HEK293T (cell line): Measurements from ENCODE around the gene HSPB9.
"Not testable (repeated sequence)": the region's sequence is repeated elsewhere in the genome, so short reads cannot be mapped to it uniquely, and the experiment has no call there.

Source experiments
- CTCF ChIA-PET: fragments of 350-600 bp; formaldehyde crosslinking; extraction: SDS; loops from one replicate; lab custom pipeline; 2021; ENCODE audit warnings: antibody characterized with exemption, inconsistent platforms; lab: Yijun Ruan, JAX
- POLR2A ChIA-PET: fragments of 350-600 bp; formaldehyde crosslinking; extraction: SDS; loops from one replicate; lab custom pipeline; 2020; ENCODE audit warnings: antibody characterized with exemption, inconsistent platforms; lab: Yijun Ruan, JAX
- DNase-seq: peaks from one replicate; pipeline ENCODE4 v3.0.0; 2012; ENCODE audit warnings: mixed read lengths; ENCODE audit errors: extremely low spot score
- ARNT ChIP-seq: fragments of 450-650 bp; IDR thresholded peaks from 2 replicates; pipeline ENCODE4 v1.6.1; 2017; ENCODE audit warnings: mild to moderate bottlenecking
- BHLHE40 ChIP-seq: fragments of 450-650 bp; IDR thresholded peaks from 2 replicates; pipeline ENCODE4 v1.6.1; 2016; ENCODE audit warnings: mild to moderate bottlenecking, moderate library complexity, borderline replicate concordance
- CTBP1 ChIP-seq: fragments of 450-650 bp; IDR thresholded peaks from 2 replicates; pipeline ENCODE4 v1.6.1; 2016; ENCODE audit warnings: borderline replicate concordance
- ELF4 ChIP-seq: fragments of 450-650 bp; IDR thresholded peaks from 2 replicates; pipeline ENCODE4 v1.6.1; 2017; ENCODE audit warnings: antibody characterized with exemption
- FOXA1 ChIP-seq: fragments of 450-650 bp; IDR thresholded peaks from 2 replicates; pipeline ENCODE4 v1.6.1; 2016; ENCODE audit warnings: mild to moderate bottlenecking
- FOXK2 ChIP-seq: fragments of 450-650 bp; IDR thresholded peaks from 2 replicates; pipeline ENCODE4 v1.6.1; 2016; ENCODE audit warnings: mild to moderate bottlenecking
- FOXM1 ChIP-seq: fragments of 450-650 bp; IDR thresholded peaks from 2 replicates; pipeline ENCODE4 v1.6.1; 2017; ENCODE audit warnings: mild to moderate bottlenecking, borderline replicate concordance
- HDGF ChIP-seq: fragments of 450-650 bp; IDR thresholded peaks from 2 replicates; pipeline ENCODE4 v1.6.1; 2017; ENCODE audit warnings: antibody characterized with exemption, borderline replicate concordance
- L3MBTL2 ChIP-seq: fragments of 450-650 bp; conservative IDR thresholded peaks from 2 replicates; pipeline ENCODE4 v1.6.1; 2016; ENCODE audit warnings: mild to moderate bottlenecking
- LEF1 ChIP-seq: fragments of 450-650 bp; IDR thresholded peaks from 2 replicates; pipeline ENCODE4 v1.6.1; 2017; ENCODE audit warnings: mild to moderate bottlenecking, borderline replicate concordance
- NFRKB ChIP-seq: fragments of 450-650 bp; IDR thresholded peaks from 2 replicates; pipeline ENCODE4 v1.6.1; 2016; ENCODE audit warnings: mild to moderate bottlenecking, moderate library complexity
- SP1 ChIP-seq: fragments of 450-650 bp; IDR thresholded peaks from 2 replicates; pipeline ENCODE4 v1.6.1; 2017
- SUZ12 ChIP-seq: fragments of 450-650 bp; IDR thresholded peaks from 2 replicates; pipeline ENCODE4 v1.6.1; 2016; ENCODE audit warnings: mild to moderate bottlenecking
- TARDBP ChIP-seq: fragments of 450-650 bp; IDR thresholded peaks from 2 replicates; pipeline ENCODE4 v1.6.1; 2016
- ZNF384 ChIP-seq: fragments of 450-650 bp; IDR thresholded peaks from 2 replicates; pipeline ENCODE4 v1.6.1; 2016
- TF ChIP-seq, protein P1 (sequence below): fragments of 450-650 bp; IDR thresholded peaks from 2 replicates; pipeline ENCODE4 v1.6.1; 2016

The HSPB9 gene

DNA sequence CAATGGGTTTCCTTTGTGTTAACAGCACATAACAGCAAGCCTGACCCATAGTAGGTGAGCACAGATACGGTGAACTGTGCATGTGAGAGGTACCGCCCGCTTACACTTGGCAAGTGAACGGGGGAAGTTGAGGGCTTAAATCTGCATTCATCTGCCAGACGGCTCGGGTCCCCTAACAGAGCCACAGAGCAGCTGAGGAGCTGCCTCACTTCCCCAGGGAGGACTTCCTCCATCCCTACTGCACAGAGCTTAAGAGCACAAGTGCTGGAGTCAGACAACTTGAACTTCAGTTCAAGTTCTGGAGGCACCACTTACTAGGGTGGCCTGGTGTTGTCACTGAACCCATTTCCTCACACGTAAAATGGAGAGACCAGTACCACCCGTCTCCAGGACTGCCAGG is 18.8 kb downstream of the HSPB9 start:
- DNase-seq: no peak
- CTCF ChIA-PET: no interaction called here
- TF ChIP-seq CTBP1 (no peak), L3MBTL2 (no peak), BHLHE40 (no peak), SP1 (no peak), ARNT (no peak), SUZ12 (no peak), LEF1 (no peak), ELF4 (no peak), HDGF (no peak), ZNF384 (no peak), TARDBP (no peak), NFRKB (no peak)
- POLR2A ChIA-PET: no interaction called here

DNA sequence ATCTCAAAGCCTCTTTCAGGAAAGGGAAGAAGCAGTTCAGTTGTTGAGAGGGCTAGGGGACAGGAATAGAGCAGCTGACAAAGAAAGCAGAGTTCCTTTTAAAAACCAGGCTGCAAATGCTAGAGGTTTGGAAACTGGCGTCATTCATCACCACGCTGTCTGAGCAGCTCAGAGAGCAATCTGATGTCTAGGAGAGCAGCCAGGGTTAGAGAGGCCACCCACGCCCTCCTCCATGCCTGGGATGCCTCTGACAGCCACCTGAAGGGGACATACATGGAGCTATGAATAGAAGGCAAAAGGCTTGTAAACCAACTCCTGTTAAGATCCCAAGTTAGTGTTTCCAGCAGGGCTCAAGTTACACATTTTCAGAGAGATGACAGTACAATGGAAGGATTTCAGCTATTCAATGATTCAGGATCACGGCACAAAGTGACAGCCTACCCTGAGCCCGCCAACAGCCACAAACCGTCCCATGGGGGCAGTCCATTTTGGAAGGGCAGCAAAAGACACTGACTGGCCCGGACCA is 19.8 kb downstream of the HSPB9 start:
- DNase-seq: no peak
- no peak for TF ChIP-seq BHLHE40
- no peak for TF ChIP-seq SP1
- no peak for TF ChIP-seq TARDBP
- no peak for TF ChIP-seq ARNT
- no peak for TF ChIP-seq L3MBTL2
- no peak for TF ChIP-seq FOXM1
- TF ChIP-seq FOXK2: no peak
- TF ChIP-seq, protein P1, sequence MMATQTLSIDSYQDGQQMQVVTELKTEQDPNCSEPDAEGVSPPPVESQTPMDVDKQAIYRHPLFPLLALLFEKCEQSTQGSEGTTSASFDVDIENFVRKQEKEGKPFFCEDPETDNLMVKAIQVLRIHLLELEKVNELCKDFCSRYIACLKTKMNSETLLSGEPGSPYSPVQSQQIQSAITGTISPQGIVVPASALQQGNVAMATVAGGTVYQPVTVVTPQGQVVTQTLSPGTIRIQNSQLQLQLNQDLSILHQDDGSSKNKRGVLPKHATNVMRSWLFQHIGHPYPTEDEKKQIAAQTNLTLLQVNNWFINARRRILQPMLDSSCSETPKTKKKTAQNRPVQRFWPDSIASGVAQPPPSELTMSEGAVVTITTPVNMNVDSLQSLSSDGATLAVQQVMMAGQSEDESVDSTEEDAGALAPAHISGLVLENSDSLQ: no peak
- TF ChIP-seq CTBP1: no peak
- no peak for TF ChIP-seq ELF4
- ChIA-PET CTCF (interaction anchor here (0.9 kb wide), 1 partner anchor 11 kb away, joined by 5 read pairs; no protein-coding TSS in a partner anchor), POLR2A (interaction anchor here (0.9 to 1.8 kb wide), 3 partner anchors 12 to 125 kb away, joined by 4 to 6 read pairs (median 6); partner anchors contain the start of genes DNAJC7 and KAT2A)

DNA sequence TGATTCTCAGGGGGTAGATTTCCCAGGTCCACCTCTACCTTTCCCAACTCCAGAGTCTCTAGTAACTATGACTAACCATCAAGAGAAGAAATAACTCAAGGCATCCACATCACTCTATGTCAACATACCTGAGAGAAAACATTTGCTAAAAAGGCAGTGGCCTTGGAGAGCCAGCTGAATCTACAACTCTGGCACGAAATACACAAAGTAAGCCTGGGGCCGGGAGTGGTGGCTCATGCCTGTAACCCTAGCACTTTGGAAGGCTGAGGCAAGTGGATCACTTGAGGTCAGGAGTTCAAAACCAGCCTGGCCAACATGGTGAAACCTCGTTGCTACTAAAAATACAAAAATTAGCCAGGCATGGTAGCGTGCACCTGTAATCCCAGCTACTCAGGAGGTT is 20.5 kb downstream of the HSPB9 start:
- DNase-seq: not testable (repeated sequence)
- POLR2A ChIA-PET: interaction anchor here (0.9 to 1.8 kb wide), 3 partner anchors 11 to 126 kb away, joined by 4 to 6 read pairs (median 6); partner anchors contain the start of genes DNAJC7 and KAT2A
- CTCF ChIA-PET: interaction anchor here (0.9 kb wide), 1 partner anchor 11 kb away, joined by 5 read pairs; no protein-coding TSS in a partner anchor

DNA sequence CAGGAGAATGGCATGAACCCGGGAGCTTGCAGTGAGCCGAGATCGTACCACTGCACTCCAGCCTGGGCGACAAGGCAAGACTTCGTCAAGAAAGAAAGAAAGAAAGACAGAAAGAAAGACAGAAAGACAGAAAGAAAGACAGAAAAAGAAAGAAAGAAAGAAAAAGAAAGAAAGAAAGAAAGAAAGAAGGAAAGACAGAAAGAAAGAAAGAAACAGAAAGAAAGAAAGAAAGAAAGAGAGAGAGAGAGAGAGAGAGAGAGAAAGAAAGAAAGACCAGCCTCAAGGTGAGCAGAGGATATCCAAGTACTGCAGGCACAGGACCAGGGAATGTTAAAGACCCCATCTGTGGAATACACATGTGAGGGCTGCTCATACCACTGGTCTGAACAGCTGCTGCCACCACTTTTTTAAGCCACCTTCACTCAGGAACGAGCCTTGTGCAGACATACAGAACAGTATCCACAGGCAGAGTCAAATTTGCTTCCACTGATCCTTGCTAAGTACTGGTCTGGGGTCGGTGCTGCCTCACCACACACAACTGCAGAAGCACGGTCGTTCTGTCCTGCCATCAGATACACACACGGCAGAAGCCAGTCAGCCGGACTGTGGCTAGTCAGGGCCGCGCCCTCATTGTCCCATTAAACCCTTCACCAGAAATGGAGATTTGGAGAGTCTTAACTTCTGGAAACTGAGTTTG is 24.5 kb downstream of the HSPB9 start:
- ChIA-PET POLR2A (no interaction called here), CTCF (interaction anchor here (0.5 to 0.6 kb wide), 2 partner anchors 63 to 174 kb away, joined by 3 read pairs; no protein-coding TSS in a partner anchor)
- TF ChIP-seq TARDBP (no peak), L3MBTL2 (no peak), FOXK2 (no peak), FOXM1 (no peak), ARNT (no peak)
- no peak for DNase-seq

DNA sequence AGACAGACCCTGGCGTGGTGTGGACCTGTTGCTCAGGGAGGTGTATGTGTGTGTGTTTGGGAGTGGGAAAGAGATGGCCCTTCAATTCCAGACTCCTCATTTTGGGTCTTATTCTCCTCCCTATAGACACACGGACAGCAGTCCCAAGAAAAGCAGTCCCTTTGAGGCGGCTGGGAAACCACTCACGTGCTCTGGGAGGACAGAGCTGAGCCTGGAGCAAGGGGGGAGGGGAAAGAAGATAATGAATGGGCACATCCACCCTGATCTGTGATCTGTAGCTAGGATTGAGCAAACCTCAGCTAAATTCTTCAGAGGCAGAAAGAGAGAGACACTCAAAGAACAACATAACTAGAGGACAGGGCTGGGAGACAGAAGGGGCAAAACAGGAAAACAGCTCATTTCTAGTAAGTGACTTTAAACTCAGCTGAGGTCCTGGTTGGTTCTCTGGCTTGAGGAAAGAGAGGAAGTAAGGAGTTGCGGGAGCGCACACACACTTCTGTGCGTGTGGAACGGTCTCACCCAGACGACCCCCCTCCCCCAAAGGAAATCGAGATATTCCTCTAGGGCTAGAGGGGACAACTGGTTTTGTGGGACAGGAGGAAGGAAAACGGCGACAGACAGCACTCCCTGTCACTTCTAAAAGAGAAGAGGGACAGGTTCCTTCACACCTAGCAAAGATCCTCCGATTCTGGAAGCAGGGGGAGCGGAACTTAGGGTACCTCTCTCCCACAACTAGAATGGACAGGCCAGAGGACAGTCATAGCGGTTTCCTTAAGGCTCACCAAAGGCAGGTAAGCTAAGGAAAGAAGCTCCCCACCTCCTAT is 31.5 kb downstream of the HSPB9 start:
- no peak for TF ChIP-seq FOXM1
- TF ChIP-seq ZNF384: no peak
- TF ChIP-seq SUZ12: no peak
- TF ChIP-seq, protein P1: no peak
- no peak for TF ChIP-seq FOXA1
- no peak for TF ChIP-seq L3MBTL2
- no peak for TF ChIP-seq SP1
- TF ChIP-seq ARNT: no peak
- no peak for TF ChIP-seq FOXK2
- no peak for TF ChIP-seq HDGF
- TF ChIP-seq TARDBP: no peak
- TF ChIP-seq NFRKB: no peak
- no peak for TF ChIP-seq ELF4
- no peak for TF ChIP-seq LEF1
- no peak for TF ChIP-seq BHLHE40
- TF ChIP-seq CTBP1: no peak
- no peak for DNase-seq
- ChIA-PET POLR2A (interaction anchor here (0.8 to 1.2 kb wide), 5 partner anchors 11 to 34 kb away, joined by 3 to 4 read pairs (median 4); no protein-coding TSS in a partner anchor), CTCF (interaction anchor here (0.7 to 1.4 kb wide), 3 partner anchors 9 to 12 kb away, joined by 3 to 5 read pairs (median 3); no protein-coding TSS in a partner anchor)

DNA sequence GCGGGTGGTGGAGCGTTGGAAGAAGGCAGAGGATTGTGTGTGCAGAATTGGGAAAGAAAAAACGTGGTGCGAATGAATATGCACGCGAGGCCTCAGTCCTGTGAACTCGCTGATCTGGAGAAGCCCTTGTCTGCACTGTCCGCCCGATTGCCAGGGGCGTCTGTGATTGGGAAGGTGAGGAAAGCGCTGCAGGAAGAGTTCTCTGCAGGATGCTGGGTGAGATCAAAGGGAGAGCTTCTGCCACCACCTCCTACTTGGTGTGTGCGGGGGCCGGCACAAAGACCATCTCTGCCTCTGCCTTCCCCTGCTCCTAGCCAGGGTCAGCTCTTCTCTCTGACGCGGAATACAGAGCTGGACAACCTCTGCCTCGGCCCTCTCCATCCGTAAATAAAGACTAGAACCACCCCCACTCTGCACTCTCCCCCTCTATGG is 33.0 kb downstream of the HSPB9 start:
- ChIA-PET POLR2A (interaction anchor here (0.6 to 1.0 kb wide), 2 partner anchors 122 to 138 kb away, joined by 3 read pairs; partner anchors contain the start of gene DNAJC7), CTCF (interaction anchor here (0.7 kb wide), 1 partner anchor 624 kb away, joined by 3 read pairs; no protein-coding TSS in a partner anchor)
- no peak for TF ChIP-seq FOXK2
- peak; percentile 36; the same call in 1 of the 2 replicates for TF ChIP-seq L3MBTL2
- no peak for DNase-seq
